ENCODE measurements around the gene FAM163A. TPM values are rescaled to one million over a fixed set of nuclear protein-coding genes. Genes with fewer than 3 reads are reported as not detected.
A peak's percentile ranks its signal among the peaks of the same experiment; 100 is the strongest.

The FAM163A gene
- total and polyA plus RNA-seq, 9 of the 15 experiments (the other 6 are each of a cell fraction or from before 2014, with no cell fraction given) = not detected

DNA sequence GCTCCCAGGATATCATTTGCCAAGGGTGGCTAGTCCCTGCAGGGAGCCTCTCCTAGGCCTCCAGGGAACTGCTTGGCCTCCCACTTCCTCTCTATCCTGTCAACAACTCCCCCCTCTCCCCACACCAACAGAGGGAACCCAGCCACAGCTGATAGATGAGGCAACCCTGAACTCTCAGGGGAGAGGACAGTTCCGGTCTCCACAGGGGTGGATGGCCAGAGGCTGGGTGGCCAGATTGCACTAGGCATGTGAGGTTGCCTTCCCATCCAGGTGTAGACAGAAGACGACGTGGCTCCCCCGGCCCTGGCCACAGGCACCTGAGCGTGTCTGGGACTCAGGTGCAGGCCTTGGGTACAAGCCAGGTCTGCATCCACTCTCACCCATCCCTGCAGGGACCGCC lies 81.2 kb downstream of the FAM163A start (continued):
- TF ChIP-seq, protein P1, sequence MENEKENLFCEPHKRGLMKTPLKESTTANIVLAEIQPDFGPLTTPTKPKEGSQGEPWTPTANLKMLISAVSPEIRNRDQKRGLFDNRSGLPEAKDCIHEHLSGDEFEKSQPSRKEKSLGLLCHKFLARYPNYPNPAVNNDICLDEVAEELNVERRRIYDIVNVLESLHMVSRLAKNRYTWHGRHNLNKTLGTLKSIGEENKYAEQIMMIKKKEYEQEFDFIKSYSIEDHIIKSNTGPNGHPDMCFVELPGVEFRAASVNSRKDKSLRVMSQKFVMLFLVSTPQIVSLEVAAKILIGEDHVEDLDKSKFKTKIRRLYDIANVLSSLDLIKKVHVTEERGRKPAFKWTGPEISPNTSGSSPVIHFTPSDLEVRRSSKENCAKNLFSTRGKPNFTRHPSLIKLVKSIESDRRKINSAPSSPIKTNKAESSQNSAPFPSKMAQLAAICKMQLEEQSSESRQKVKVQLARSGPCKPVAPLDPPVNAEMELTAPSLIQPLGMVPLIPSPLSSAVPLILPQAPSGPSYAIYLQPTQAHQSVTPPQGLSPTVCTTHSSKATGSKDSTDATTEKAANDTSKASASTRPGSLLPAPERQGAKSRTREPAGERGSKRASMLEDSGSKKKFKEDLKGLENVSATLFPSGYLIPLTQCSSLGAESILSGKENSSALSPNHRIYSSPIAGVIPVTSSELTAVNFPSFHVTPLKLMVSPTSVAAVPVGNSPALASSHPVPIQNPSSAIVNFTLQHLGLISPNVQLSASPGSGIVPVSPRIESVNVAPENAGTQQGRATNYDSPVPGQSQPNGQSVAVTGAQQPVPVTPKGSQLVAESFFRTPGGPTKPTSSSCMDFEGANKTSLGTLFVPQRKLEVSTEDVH (IDR thresholded peaks at IDR 0.05; ENCODE audit: low read depth, partially characterized antibody) = no peak
- TF ChIP-seq ZNF311 (CRISPR knock-in tag; IDR thresholded peaks at IDR 0.05) = no peak
- TF ChIP-seq NEUROD1 (IDR thresholded peaks at IDR 0.05; ENCODE audit: borderline replicate concordance, low read depth, low read length, partially characterized antibody) = no peak
- no peak for TF ChIP-seq POLR2AphosphoS2 (IDR thresholded peaks at IDR 0.05; ENCODE audit: low read length)
- TF ChIP-seq, protein P2, sequence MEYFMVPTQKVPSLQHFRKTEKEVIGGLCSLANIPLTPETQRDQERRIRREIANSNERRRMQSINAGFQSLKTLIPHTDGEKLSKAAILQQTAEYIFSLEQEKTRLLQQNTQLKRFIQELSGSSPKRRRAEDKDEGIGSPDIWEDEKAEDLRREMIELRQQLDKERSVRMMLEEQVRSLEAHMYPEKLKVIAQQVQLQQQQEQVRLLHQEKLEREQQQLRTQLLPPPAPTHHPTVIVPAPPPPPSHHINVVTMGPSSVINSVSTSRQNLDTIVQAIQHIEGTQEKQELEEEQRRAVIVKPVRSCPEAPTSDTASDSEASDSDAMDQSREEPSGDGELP (CRISPR knock-in tag; IDR thresholded peaks at IDR 0.05; ENCODE audit: borderline replicate concordance) = peak; percentile 93
- no peak for TF ChIP-seq THRAP3 (IDR thresholded peaks at IDR 0.05; ENCODE audit: borderline replicate concordance)
- no peak for TF ChIP-seq NONO (IDR thresholded peaks at IDR 0.05; ENCODE audit: low read depth in 2 of 2, low read length in 1 of 2)
- TF ChIP-seq, protein P3, sequence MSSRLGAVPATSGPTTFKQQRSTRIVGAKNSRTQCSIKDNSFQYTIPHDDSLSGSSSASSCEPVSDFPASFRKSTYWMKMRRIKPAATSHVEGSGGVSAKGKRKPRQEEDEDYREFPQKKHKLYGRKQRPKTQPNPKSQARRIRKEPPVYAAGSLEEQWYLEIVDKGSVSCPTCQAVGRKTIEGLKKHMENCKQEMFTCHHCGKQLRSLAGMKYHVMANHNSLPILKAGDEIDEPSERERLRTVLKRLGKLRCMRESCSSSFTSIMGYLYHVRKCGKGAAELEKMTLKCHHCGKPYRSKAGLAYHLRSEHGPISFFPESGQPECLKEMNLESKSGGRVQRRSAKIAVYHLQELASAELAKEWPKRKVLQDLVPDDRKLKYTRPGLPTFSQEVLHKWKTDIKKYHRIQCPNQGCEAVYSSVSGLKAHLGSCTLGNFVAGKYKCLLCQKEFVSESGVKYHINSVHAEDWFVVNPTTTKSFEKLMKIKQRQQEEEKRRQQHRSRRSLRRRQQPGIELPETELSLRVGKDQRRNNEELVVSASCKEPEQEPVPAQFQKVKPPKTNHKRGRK (tag; IDR thresholded peaks at IDR 0.05) = no peak
- TF ChIP-seq, protein P4, sequence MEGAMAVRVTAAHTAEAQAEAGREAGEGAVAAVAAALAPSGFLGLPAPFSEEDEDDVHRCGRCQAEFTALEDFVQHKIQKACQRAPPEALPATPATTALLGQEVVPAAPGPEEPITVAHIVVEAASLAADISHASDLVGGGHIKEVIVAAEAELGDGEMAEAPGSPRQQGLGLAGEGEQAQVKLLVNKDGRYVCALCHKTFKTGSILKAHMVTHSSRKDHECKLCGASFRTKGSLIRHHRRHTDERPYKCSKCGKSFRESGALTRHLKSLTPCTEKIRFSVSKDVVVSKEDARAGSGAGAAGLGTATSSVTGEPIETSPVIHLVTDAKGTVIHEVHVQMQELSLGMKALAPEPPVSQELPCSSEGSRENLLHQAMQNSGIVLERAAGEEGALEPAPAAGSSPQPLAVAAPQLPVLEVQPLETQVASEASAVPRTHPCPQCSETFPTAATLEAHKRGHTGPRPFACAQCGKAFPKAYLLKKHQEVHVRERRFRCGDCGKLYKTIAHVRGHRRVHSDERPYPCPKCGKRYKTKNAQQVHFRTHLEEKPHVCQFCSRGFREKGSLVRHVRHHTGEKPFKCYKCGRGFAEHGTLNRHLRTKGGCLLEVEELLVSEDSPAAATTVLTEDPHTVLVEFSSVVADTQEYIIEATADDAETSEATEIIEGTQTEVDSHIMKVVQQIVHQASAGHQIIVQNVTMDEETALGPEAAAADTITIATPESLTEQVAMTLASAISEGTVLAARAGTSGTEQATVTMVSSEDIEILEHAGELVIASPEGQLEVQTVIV (CRISPR knock-in tag; IDR thresholded peaks at IDR 0.05; ENCODE audit: borderline replicate concordance) = no peak
- TF ChIP-seq ZNF23 (CRISPR knock-in tag; IDR thresholded peaks at IDR 0.05) = no peak
- TF ChIP-seq NCOA2 (IDR thresholded peaks at IDR 0.05; ENCODE audit: partially characterized antibody in 2 of 2) = no peak
- TF ChIP-seq SMAD4 (CRISPR knock-in tag; conservative IDR thresholded peaks at IDR 0.05) = no peak
- TF ChIP-seq CAMTA2 (CRISPR knock-in tag; conservative IDR thresholded peaks at IDR 0.05) = no peak
- no peak for TF ChIP-seq TRIM28 (IDR thresholded peaks at IDR 0.05)
- TF ChIP-seq ZNF764 (CRISPR knock-in tag; IDR thresholded peaks at IDR 0.05; ENCODE audit: low read depth) = no peak
- TF ChIP-seq, protein P5, sequence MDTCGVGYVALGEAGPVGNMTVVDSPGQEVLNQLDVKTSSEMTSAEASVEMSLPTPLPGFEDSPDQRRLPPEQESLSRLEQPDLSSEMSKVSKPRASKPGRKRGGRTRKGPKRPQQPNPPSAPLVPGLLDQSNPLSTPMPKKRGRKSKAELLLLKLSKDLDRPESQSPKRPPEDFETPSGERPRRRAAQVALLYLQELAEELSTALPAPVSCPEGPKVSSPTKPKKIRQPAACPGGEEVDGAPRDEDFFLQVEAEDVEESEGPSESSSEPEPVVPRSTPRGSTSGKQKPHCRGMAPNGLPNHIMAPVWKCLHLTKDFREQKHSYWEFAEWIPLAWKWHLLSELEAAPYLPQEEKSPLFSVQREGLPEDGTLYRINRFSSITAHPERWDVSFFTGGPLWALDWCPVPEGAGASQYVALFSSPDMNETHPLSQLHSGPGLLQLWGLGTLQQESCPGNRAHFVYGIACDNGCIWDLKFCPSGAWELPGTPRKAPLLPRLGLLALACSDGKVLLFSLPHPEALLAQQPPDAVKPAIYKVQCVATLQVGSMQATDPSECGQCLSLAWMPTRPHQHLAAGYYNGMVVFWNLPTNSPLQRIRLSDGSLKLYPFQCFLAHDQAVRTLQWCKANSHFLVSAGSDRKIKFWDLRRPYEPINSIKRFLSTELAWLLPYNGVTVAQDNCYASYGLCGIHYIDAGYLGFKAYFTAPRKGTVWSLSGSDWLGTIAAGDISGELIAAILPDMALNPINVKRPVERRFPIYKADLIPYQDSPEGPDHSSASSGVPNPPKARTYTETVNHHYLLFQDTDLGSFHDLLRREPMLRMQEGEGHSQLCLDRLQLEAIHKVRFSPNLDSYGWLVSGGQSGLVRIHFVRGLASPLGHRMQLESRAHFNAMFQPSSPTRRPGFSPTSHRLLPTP (IDR thresholded peaks at IDR 0.05; ENCODE audit: borderline replicate concordance, extremely low read depth, insufficient read length) = no peak
